C4-2B (cell line): ENCODE results near the gene EPB41L4B.
A peak's percentile ranks its signal among the peaks of the same experiment; 100 is the strongest.
"Not testable (repeated sequence)": the region's sequence is repeated elsewhere in the genome, so short reads cannot be mapped to it uniquely, and the experiment has no call there.

Source experiments
- H3K27ac ChIP-seq: fragments of 450-650 bp; 2 replicates; pipeline ENCODE4 v1.5.1; 2017
- CTCF ChIP-seq: fragments of 450-650 bp; conservative IDR thresholded peaks from 2 replicates; pipeline ENCODE4 v1.5.1; 2017; ENCODE audit warnings: mild to moderate bottlenecking
- ZFX ChIP-seq: fragments of 450-650 bp; IDR thresholded peaks from 2 replicates; pipeline ENCODE4 v1.6.1; 2017

EPB41L4B gene

GRCh38 chr9:109349421-109349846 lies 28.6 kb upstream of the EPB41L4B start:
- no peak overlapping the region for H3K27ac ChIP-seq
- no peak for TF ChIP-seq CTCF
- no peak for TF ChIP-seq ZFX

DNA sequence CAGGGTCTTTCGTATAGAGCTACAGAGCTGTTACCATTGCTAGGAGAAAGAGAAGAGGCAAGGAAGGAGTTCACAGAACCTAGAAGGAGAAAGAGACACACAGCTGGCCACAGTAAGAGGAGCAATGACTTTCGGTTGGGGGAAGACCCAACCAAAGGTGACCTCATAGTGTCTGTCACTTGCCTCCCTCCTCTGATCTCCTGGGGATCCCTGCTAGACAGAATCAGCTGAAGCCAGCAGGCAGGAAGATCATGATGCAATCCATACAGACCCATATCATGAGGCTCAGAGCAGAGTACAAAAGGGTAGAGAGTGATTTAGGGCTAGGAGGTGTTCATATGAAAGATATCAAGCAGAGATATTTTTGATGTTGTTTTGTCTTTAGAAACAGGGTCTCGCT lies 26.0 kb upstream of the EPB41L4B start:
- no peak overlapping the region for H3K27ac ChIP-seq

DNA sequence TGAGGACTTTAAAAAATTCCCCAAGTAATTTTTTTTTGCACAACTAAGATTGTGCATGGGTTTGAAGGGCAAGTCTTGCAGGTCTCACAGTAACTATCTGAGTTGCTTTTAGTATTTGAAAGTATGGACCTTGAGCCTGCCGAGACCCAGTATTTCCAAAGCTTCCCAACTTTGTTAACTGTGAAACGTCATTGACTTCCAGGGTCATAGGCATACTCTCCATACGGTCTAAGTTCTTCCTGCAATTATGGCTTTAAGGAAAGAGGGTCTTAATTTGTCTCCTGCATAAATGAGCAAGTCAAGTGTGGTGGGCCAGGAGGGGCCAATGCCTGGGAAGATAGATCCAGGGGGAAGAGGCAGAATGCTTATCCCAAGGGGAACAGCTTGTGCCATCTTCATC lies 24.0 kb upstream of the EPB41L4B start:
- H3K27ac ChIP-seq, result peak overlapping the region; percentile 45
- TF ChIP-seq CTCF, result no peak
- TF ChIP-seq ZFX, result no peak

More for the DNA sequence above, 26.0 kb upstream of the EPB41L4B start:
- TF ChIP-seq CTCF, result no peak
- no peak for TF ChIP-seq ZFX

- no peak overlapping the region for H3K27ac ChIP-seq
- TF ChIP-seq CTCF (no peak), ZFX (no peak)
Observed at GRCh38 chr9:109342878-109343277, 22.0 kb upstream of the EPB41L4B start.

DNA sequence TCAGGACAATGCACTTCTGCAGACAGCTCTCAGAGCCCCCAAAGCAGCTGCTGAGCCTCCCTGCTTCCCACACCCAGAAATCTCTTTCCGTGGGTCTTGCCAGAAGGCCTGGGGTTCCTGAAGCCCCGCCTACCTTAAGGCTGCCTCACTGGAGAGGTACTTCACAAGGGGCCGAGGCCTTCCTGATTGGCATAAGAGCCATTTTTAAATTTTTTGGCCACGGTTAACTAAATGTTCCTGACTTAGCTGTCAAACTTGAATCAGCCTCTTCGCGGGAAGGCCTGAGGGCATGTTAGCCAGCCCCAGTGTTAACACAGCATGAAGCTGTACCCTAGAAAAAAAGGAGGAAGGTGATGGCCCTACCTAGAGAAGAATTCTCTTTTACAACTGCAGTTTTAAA lies 20.7 kb upstream of the EPB41L4B start:
- H3K27ac ChIP-seq, result no peak overlapping the region
- TF ChIP-seq ZFX (no peak), CTCF (no peak)

- H3K27ac ChIP-seq, result not testable (repeated sequence)
Observed at GRCh38 chr9:109340979-109341378, 20.1 kb upstream of the EPB41L4B start.

DNA sequence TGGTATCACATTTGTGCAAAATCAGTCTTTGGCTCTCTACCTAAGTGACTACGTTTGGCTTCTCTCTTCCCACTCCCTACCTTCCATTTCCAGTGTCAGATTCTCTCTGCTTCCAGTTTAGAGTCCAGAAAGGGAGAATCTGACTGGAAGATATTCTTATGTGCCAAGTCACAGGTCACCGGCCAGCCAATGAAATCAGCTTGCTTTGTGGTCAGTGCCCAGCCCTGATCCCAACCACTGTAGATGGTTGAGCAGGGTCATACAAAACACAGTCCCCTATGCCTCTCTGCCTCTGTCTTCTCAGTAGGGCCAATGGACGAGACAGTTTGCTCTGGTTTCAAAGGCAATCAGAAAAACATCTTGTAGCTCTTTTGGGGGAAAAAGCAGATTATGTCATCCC lies 15.6 kb upstream of the EPB41L4B start:
- no peak for TF ChIP-seq CTCF
- TF ChIP-seq ZFX, result no peak
- no peak overlapping the region for H3K27ac ChIP-seq

GRCh38 chr9:109335929-109336328 lies 15.1 kb upstream of the EPB41L4B start:
- TF ChIP-seq ZFX (no peak), CTCF (no peak)

More at GRCh38 chr9:109335929-109336328, 15.1 kb upstream of the EPB41L4B start:
- no peak overlapping the region for H3K27ac ChIP-seq
